Neural progenitor cell (in vitro differentiated cells): ENCODE results near the gene SLC2A6.

Source experiments
- CTCF ChIP-seq: fragments of 200-600 bp; sonication (generic); IDR thresholded peaks from 2 replicates; pipeline ENCODE4 v1.5.1; 2017; ENCODE audit warnings: antibody characterized with exemption, mild to moderate bottlenecking
- EZH2 ChIP-seq: fragments of 200-600 bp; sonication (generic); IDR thresholded peaks from 2 replicates; pipeline ENCODE4 v1.6.1; 2017; ENCODE audit warnings: antibody characterized with exemption, mild to moderate bottlenecking, moderate library complexity
- EZH2phosphoT487 ChIP-seq: fragments of 200-600 bp; sonication (generic); IDR thresholded peaks from 2 replicates; pipeline ENCODE4 v1.6.1; 2017; ENCODE audit warnings: antibody characterized with exemption

GRCh38 chr9:133459476-133460404 is 19.2 kb downstream of the SLC2A6 start, which contains the start of gene CACFD1:
- no peak for TF ChIP-seq CTCF
- TF ChIP-seq EZH2 = no peak
- no peak for TF ChIP-seq EZH2phosphoT487
